HEK293T (cell line): Measurements from ENCODE around the gene NAPA.

Experiments
- ARNT ChIP-seq: fragments of 450-650 bp; IDR thresholded peaks from 2 replicates; pipeline ENCODE4 v1.6.1; 2017; ENCODE audit warnings: mild to moderate bottlenecking
- BHLHE40 ChIP-seq: fragments of 450-650 bp; IDR thresholded peaks from 2 replicates; pipeline ENCODE4 v1.6.1; 2016; ENCODE audit warnings: mild to moderate bottlenecking, moderate library complexity, borderline replicate concordance
- CTBP1 ChIP-seq: fragments of 450-650 bp; IDR thresholded peaks from 2 replicates; pipeline ENCODE4 v1.6.1; 2016; ENCODE audit warnings: borderline replicate concordance
- ELF4 ChIP-seq: fragments of 450-650 bp; IDR thresholded peaks from 2 replicates; pipeline ENCODE4 v1.6.1; 2017; ENCODE audit warnings: antibody characterized with exemption
- FOXA1 ChIP-seq: fragments of 450-650 bp; IDR thresholded peaks from 2 replicates; pipeline ENCODE4 v1.6.1; 2016; ENCODE audit warnings: mild to moderate bottlenecking
- FOXK2 ChIP-seq: fragments of 450-650 bp; IDR thresholded peaks from 2 replicates; pipeline ENCODE4 v1.6.1; 2016; ENCODE audit warnings: mild to moderate bottlenecking
- FOXM1 ChIP-seq: fragments of 450-650 bp; IDR thresholded peaks from 2 replicates; pipeline ENCODE4 v1.6.1; 2017; ENCODE audit warnings: mild to moderate bottlenecking, borderline replicate concordance
- LEF1 ChIP-seq: fragments of 450-650 bp; IDR thresholded peaks from 2 replicates; pipeline ENCODE4 v1.6.1; 2017; ENCODE audit warnings: mild to moderate bottlenecking, borderline replicate concordance
- NFRKB ChIP-seq: fragments of 450-650 bp; IDR thresholded peaks from 2 replicates; pipeline ENCODE4 v1.6.1; 2016; ENCODE audit warnings: mild to moderate bottlenecking, moderate library complexity
- PKNOX1 ChIP-seq: fragments of 450-650 bp; IDR thresholded peaks from 2 replicates; pipeline ENCODE4 v1.6.1; 2016
- SP1 ChIP-seq: fragments of 450-650 bp; IDR thresholded peaks from 2 replicates; pipeline ENCODE4 v1.6.1; 2017
- SUZ12 ChIP-seq: fragments of 450-650 bp; IDR thresholded peaks from 2 replicates; pipeline ENCODE4 v1.6.1; 2016; ENCODE audit warnings: mild to moderate bottlenecking
- ZNF384 ChIP-seq: fragments of 450-650 bp; IDR thresholded peaks from 2 replicates; pipeline ENCODE4 v1.6.1; 2016

GRCh38 chr19:47471733-47472457, 43.0 kb downstream of the NAPA start, which contains the start of gene SLC8A2:
- TF ChIP-seq FOXK2 (no peak), FOXM1 (no peak), SUZ12 (no peak), SP1 (no peak), ELF4 (no peak), CTBP1 (no peak), NFRKB (no peak), BHLHE40 (no peak), ARNT (no peak), PKNOX1 (no peak), FOXA1 (no peak), LEF1 (no peak), ZNF384 (no peak)
